K562 (cell line): ENCODE data around the gene SEBOX. TPM values are rescaled to one million over a fixed set of nuclear protein-coding genes. Genes with fewer than 3 reads are reported as not detected.

ENCODE experiments used
- ATAC-seq: fragments of 200-7000 bp; cut with Tn5 transposase; 3 replicates; pipeline ENCODE4 v1.9.1; 2020; ENCODE audit warnings: moderate library complexity
- BruUV-seq: library from RNA; stranded (reverse); fragments of 400-500 nt; replicated peaks from 2 replicates; lab custom pipeline; 2021; lab: Mats Ljungman, UMichigan
- CTCF ChIA-PET: fragments of 300-600 bp; formaldehyde crosslinking; extraction: SDS; loops from one replicate; lab custom pipeline; 2021; ENCODE audit warnings: low intra/inter-chr PET ratio; lab: Yijun Ruan, JAX
- POLR2A ChIA-PET: fragments of 300-600, 350-650 bp; sonication (Branson Sonifier 250); formaldehyde crosslinking; extraction: SDS; loops from one replicate; lab custom pipeline; 2021; ENCODE audit warnings: antibody characterized with exemption, inconsistent platforms; lab: Yijun Ruan, JAX
- DNase-seq, 4 experiments: peaks; one replicate each; pipeline versions ENCODE4 v3.0.0 to v3.0.0-alpha.2; 2011 to 2018; ENCODE audit warnings: low spot score in 3 of 4, mixed read lengths in 3 of 4; ENCODE audit errors: extremely low read depth in 1 of 4
- FAIRE-seq: peaks from 2 replicates; lab custom pipeline; 2011; peaks lifted over from hg19 to GRCh38; lab: Jason Lieb, UNC
- H2AFZ ChIP-seq: 2 replicates; pipeline ENCODE4 v1.6.0; 2011; ENCODE audit warnings: low read depth, low read length, control low read depth, inconsistent platforms
- H3K27ac ChIP-seq: fragments of 200-600 bp; 3 replicates; pipeline ENCODE4 v1.8.0; 2011; ENCODE audit warnings: low read depth, mild to moderate bottlenecking, control low read depth, inconsistent platforms, low read length, moderate library complexity, mixed read lengths; ENCODE audit errors: extremely low read depth
- H3K27me3 ChIP-seq, 2 experiments: fragments of 300-600 bp in 1 of 2; 2 replicates in 1 of 2; 3 replicates in 1 of 2; pipeline versions ENCODE4 v1.6.0 to v1.8.0; 2011; ENCODE audit warnings: inconsistent platforms in 2 of 2, low read length in 2 of 2, mild to moderate bottlenecking in 1 of 2, mixed read lengths in 1 of 2, moderate library complexity in 1 of 2; ENCODE audit not compliant: control insufficient read depth in 2 of 2, insufficient read depth in 2 of 2
- H3K36me3 ChIP-seq: fragments of 300-600 bp; 3 replicates; pipeline ENCODE4 v1.8.0; 2011; ENCODE audit warnings: mild to moderate bottlenecking, low read length, inconsistent platforms; ENCODE audit not compliant: control insufficient read depth, insufficient read depth
- H3K4me1 ChIP-seq, 2 experiments: fragments of 200-600 bp in 1 of 2; replicated peaks in 1 of 2; 2 replicates in 1 of 2; 3 replicates in 1 of 2; pipeline versions ENCODE4 v1.5.1 to v1.8.0; 2011; ENCODE audit warnings: inconsistent platforms in 2 of 2, low read length in 2 of 2, mild to moderate bottlenecking in 1 of 2, mixed read lengths in 1 of 2, moderate library complexity in 1 of 2; ENCODE audit not compliant: control insufficient read depth in 2 of 2, insufficient read depth in 2 of 2
- H3K4me2 ChIP-seq: 2 replicates; pipeline ENCODE4 v1.6.1; 2011; ENCODE audit warnings: low read length, control low read depth, inconsistent platforms, mixed read lengths; ENCODE audit not compliant: insufficient read depth
- H3K4me3 ChIP-seq: fragments of 200-600 bp; sonication (generic), shearing (Covaris generic); 2 replicates; pipeline ENCODE4 v1.5.1; 2016; ENCODE audit warnings: control low read depth, inconsistent platforms
- H3K79me2 ChIP-seq: fragments of 200-600 bp; 3 replicates; pipeline ENCODE4 v1.8.0; 2011; ENCODE audit warnings: low read length, inconsistent platforms; ENCODE audit not compliant: control insufficient read depth, insufficient read depth
- H3K9ac ChIP-seq, 2 experiments: 2 replicates each; pipeline versions ENCODE4 v1.6.0 to v1.6.1; 2011; ENCODE audit warnings: low read depth in 2 of 2, low read length in 2 of 2, control low read depth in 1 of 2, inconsistent platforms in 1 of 2, mild to moderate bottlenecking in 1 of 2, mixed read lengths in 1 of 2; ENCODE audit not compliant: insufficient read depth in 1 of 2
- H3K9me1 ChIP-seq: one replicate; pipeline ENCODE4 v1.6.0; 2011; ENCODE audit warnings: inconsistent platforms, mild to moderate bottlenecking, low read length, moderate library complexity; ENCODE audit not compliant: control insufficient read depth, insufficient read depth
- H3K9me3 ChIP-seq: replicated peaks from 2 replicates; pipeline ENCODE4 v1.5.1; 2011; ENCODE audit warnings: low read depth, low read length, inconsistent platforms; ENCODE audit not compliant: control insufficient read depth, insufficient read depth
- H4K20me1 ChIP-seq: replicated peaks from 2 replicates; pipeline ENCODE4 v1.6.1; 2011; ENCODE audit warnings: low read length, inconsistent platforms, mixed read lengths; ENCODE audit not compliant: control insufficient read depth, insufficient read depth
- ATF1 ChIP-seq, 2 experiments: fragments of 450-650 bp in 1 of 2; IDR thresholded peaks; 2 replicates each; pipeline ENCODE4 v1.6.1; 2016; ENCODE audit warnings: missing compliant biosample characterization in 1 of 2, missing genetic modification characterization in 1 of 2
- BCOR ChIP-seq: fragments of 450-650 bp; IDR thresholded peaks from 2 replicates; pipeline ENCODE4 v1.6.1; 2016
- CREB1 ChIP-seq, 2 experiments: sonication (generic) in 1 of 2; formaldehyde crosslinking in 1 of 2; IDR thresholded peaks; 2 replicates each; pipeline versions ENCODE4 v1.6.1 to v1.8.0; 2012 to 2022; ENCODE audit warnings: inconsistent platforms in 1 of 2, mild to moderate bottlenecking in 1 of 2, missing genetic modification reagents in 1 of 2, moderate library complexity in 1 of 2
- FOSL1 ChIP-seq: fragments of 200-800 bp; sonication (Bioruptor generic); conservative IDR thresholded peaks from 2 replicates; pipeline ENCODE4 v1.6.1; 2016; ENCODE audit warnings: missing genetic modification characterization, missing compliant biosample characterization
- GATAD2A ChIP-seq: fragments of 450-650 bp; IDR thresholded peaks from 2 replicates; pipeline ENCODE4 v1.6.1; 2017
- GMEB1 ChIP-seq: fragments of 250-450 bp; sonication (Bioruptor Pico); IDR thresholded peaks from 2 replicates; pipeline ENCODE4 v1.4.0; 2020; ENCODE audit warnings: mild to moderate bottlenecking
- KLF1 ChIP-seq: fragments of 450-650 bp; IDR thresholded peaks from 2 replicates; pipeline ENCODE4 v1.6.1; 2016; ENCODE audit warnings: missing genetic modification characterization, missing compliant biosample characterization
- NFRKB ChIP-seq: fragments of 450-650 bp; IDR thresholded peaks from 2 replicates; pipeline ENCODE4 v1.6.1; 2016; ENCODE audit warnings: low read depth
- POLR2H ChIP-seq: IDR thresholded peaks from 2 replicates; pipeline ENCODE4 v1.6.1; 2016; ENCODE audit warnings: missing genetic modification characterization, low read depth, mild to moderate bottlenecking, control low read depth, missing compliant biosample characterization, moderate library complexity
- RNF2 ChIP-seq: sonication (generic); IDR thresholded peaks from 2 replicates; pipeline ENCODE4 v1.6.1; 2016
- TAF7 ChIP-seq: fragments of 450-650 bp; IDR thresholded peaks from 2 replicates; pipeline ENCODE4 v1.6.1; 2016; ENCODE audit warnings: missing genetic modification characterization, missing compliant biosample characterization
- TOE1 ChIP-seq, 2 experiments: fragments of 450-650 bp in 1 of 2; sonication (generic) in 1 of 2; formaldehyde crosslinking in 1 of 2; IDR thresholded peaks; 2 replicates each; pipeline versions ENCODE4 v1.7.1 to v1.8.0; 2016 to 2022; ENCODE audit warnings: borderline replicate concordance in 2 of 2, mild to moderate bottlenecking in 2 of 2, antibody characterized with exemption in 1 of 2, inconsistent platforms in 1 of 2, low read depth in 1 of 2, missing genetic modification reagents in 1 of 2, moderate library complexity in 1 of 2
- ZBTB7A ChIP-seq: IDR thresholded peaks from 2 replicates; pipeline ENCODE4 v1.6.1; 2011; ENCODE audit warnings: low read depth, mild to moderate bottlenecking, low read length, moderate library complexity, borderline replicate concordance; ENCODE audit not compliant: control insufficient read depth
- WGBS: fragments of 100-300 bp; shearing (Covaris generic); methylation state at CpG from one replicate; pipeline ENCODE4 v1.1.6; 2016; ENCODE audit warnings: low coverage, mixed read lengths; ENCODE audit not compliant: insufficient coverage; ENCODE audit errors: missing lambda C conversion rate; 5-methylcytosine and 5-hydroxymethylcytosine counted together
- in situ Hi-C: fragments of 300-500 bp; cut with MboI; formaldehyde crosslinking; loops from 4 replicates; pipeline ENCODE4 v1.15.0; 2018; ENCODE audit warnings: inconsistent platforms, mixed read lengths
- intact Hi-C: fragments of 100-400 bp; cut with micrococcal nuclease; formaldehyde crosslinking; loops from 2 replicates; pipeline ENCODE4 v1.14.2; 2022
- polyA plus RNA-seq, 8 experiments: library from polyadenylated mRNA; depleted of rRNA in 4 of 8; stranded (reverse) in 5 of 8; unstranded in 3 of 8; fragments of >200 nt; fragmentation: Nextera tagmentation in 2 of 8; fragmentation: Illumina TruSeq in 1 of 8; extraction: Ambion mirVana in 2 of 8; extraction: Trizol in 1 of 8; gene quantifications; 2 replicates each; pipeline versions ENCODE4 v1.2.1 to v1.2.3, GENCODE V29; 2011 to 2014; ENCODE audit warnings: inconsistent platforms in 1 of 8, missing spikeins in 1 of 8
- total RNA-seq, 7 experiments: library from RNA; depleted of rRNA in 6 of 7; stranded (reverse); fragments of >200 nt in 6 of 7; fragmentation: Illumina TruSeq in 2 of 7; extraction: Trizol in 2 of 7; gene quantifications; 2 replicates each; pipeline versions ENCODE4 v1.2.1 to v1.2.3, GENCODE V29; 2011 to 2021; ENCODE audit warnings: low replicate concordance in 1 of 7
- TF ChIP-seq, protein P1 (sequence below): fragments of 450-650 bp; formaldehyde crosslinking; IDR thresholded peaks from 2 replicates; pipeline ENCODE4 v1.4.0; 2020; ENCODE audit warnings: mild to moderate bottlenecking
- TF ChIP-seq, protein P2 (sequence below): fragments of 450-650 bp; conservative IDR thresholded peaks from 2 replicates; pipeline ENCODE4 v1.6.1; 2016; ENCODE audit warnings: missing genetic modification characterization, low read depth, mild to moderate bottlenecking, missing compliant biosample characterization, moderate library complexity
- TF ChIP-seq, protein P3 (sequence below): sonication (generic); formaldehyde crosslinking; IDR thresholded peaks from 2 replicates; pipeline ENCODE4 v1.9.0; 2022; ENCODE audit warnings: mild to moderate bottlenecking, missing genetic modification reagents

The SEBOX gene
- total and polyA plus RNA-seq, 9 of the 15 experiments (the other 6 are each of a cell fraction or from before 2014, with no cell fraction given): not detected

- Histone ChIP-seq H3K27me3 (no peaks in the 10 kb centered on the region), H3K36me3 (peaks cover 68% of the 10 kb centered on the region), H3K4me2 (peak within 1 kb of the TSS; percentile 91), H2AFZ (peak within 1 kb of the TSS; percentile 96), H3K79me2 (peaks cover 34% of the 10 kb centered on the region), H3K9me1 (no peaks in the 10 kb centered on the region), H4K20me1 (no peaks in the 10 kb centered on the region), H3K27ac (peak within 1 kb of the TSS; percentile 89), H3K9ac (peak within 1 kb of the TSS; percentile 95 to 96), H3K4me3 (peak within 1 kb of the TSS; percentile 99), H3K9me3 (no peaks in the 10 kb centered on the region), H3K4me1 (peaks cover 5 to 10% of the 10 kb centered on the region in 2 experiments; a peak in 3 of 5 replicates)
- ChIA-PET CTCF (no interaction called here), POLR2A (interaction anchor here (0.6 to 4.0 kb wide), 16 partner anchors 9 to 707 kb away, joined by 3 to 31 read pairs (median 4); partner anchors contain the start of genes IFT20, TNFAIP1 and VTN)
- FAIRE-seq: peak; percentile 85
- ATAC-seq: peak; percentile 100
- intact Hi-C loops: no loop called here
- WGBS: 1% methylated on average over 54 of the region's 80 CpGs
- peak; percentile 94 to 96 (median 94) for DNase-seq
- BruUV-seq: no TSS peak
- in situ Hi-C loops: no loop called here
- TF ChIP-seq, protein P1, sequence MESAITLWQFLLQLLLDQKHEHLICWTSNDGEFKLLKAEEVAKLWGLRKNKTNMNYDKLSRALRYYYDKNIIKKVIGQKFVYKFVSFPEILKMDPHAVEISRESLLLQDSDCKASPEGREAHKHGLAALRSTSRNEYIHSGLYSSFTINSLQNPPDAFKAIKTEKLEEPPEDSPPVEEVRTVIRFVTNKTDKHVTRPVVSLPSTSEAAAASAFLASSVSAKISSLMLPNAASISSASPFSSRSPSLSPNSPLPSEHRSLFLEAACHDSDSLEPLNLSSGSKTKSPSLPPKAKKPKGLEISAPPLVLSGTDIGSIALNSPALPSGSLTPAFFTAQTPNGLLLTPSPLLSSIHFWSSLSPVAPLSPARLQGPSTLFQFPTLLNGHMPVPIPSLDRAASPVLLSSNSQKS: no peak
- TF ChIP-seq, protein P2, sequence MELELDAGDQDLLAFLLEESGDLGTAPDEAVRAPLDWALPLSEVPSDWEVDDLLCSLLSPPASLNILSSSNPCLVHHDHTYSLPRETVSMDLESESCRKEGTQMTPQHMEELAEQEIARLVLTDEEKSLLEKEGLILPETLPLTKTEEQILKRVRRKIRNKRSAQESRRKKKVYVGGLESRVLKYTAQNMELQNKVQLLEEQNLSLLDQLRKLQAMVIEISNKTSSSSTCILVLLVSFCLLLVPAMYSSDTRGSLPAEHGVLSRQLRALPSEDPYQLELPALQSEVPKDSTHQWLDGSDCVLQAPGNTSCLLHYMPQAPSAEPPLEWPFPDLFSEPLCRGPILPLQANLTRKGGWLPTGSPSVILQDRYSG (tag): peak; percentile 37; the same call in 1 of the 2 replicates
- TF ChIP-seq ZBTB7A: peak; percentile 69; the same call in 1 of the 2 replicates
- TF ChIP-seq ATF1 (CRISPR knock-in tag; IDR thresholded peaks at IDR 0.05): no peak
- TF ChIP-seq ATF1 (tag; IDR thresholded peaks at IDR 0.05): peak; percentile 90
- TF ChIP-seq GATAD2A: no peak
- peak; percentile 54; the same call in 1 of the 2 replicates for TF ChIP-seq NFRKB
- TF ChIP-seq POLR2H: peak; percentile 88
- peak; percentile 91 for TF ChIP-seq TAF7
- TF ChIP-seq TOE1 (IDR thresholded peaks at IDR 0.05; ENCODE audit: borderline replicate concordance): peak; percentile 90
- no peak for TF ChIP-seq TOE1 (CRISPR knock-in tag; IDR thresholded peaks at IDR 0.05; ENCODE audit: borderline replicate concordance, low read depth)
- TF ChIP-seq RNF2: peak; percentile 72
- peak; percentile 65; the same call in 1 of the 2 replicates for TF ChIP-seq GMEB1
- no peak for TF ChIP-seq BCOR
- TF ChIP-seq FOSL1 (tag): 0 out of 2 replicates have a peak, but pooled peaks have one; percentile 6
- TF ChIP-seq CREB1 (IDR thresholded peaks at IDR 0.05): peak; percentile 86
- TF ChIP-seq CREB1 (CRISPR knock-in tag; IDR thresholded peaks at IDR 0.05): peak; percentile 73; the same call in 1 of the 2 replicates
- peak; percentile 55; the same call in 1 of the 2 replicates for TF ChIP-seq KLF1 (tag)
- TF ChIP-seq, protein P3, sequence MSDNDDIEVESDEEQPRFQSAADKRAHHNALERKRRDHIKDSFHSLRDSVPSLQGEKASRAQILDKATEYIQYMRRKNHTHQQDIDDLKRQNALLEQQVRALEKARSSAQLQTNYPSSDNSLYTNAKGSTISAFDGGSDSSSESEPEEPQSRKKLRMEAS (CRISPR knock-in tag): no peak
Measured at GRCh38 chr17:28357061-28357900, 7.7 kb downstream of the SEBOX start, which contains the start of gene POLDIP2. Gene POLDIP2, minus strand, starts transcription at chr17:28357527. Its CDS starts 79 bp downstream, at chr17:28357448.
